Endometrium (tissue), 2 donors: Measurements from ENCODE around the gene ATOSA.

ENCODE experiments used
- FAIRE-seq: peaks from 2 replicates; lab custom pipeline; 2012; peaks lifted over from hg19 to GRCh38; lab: Jason Lieb, UNC
- donor health status: control.
- donor health status: control.

ATOSA gene

DNA sequence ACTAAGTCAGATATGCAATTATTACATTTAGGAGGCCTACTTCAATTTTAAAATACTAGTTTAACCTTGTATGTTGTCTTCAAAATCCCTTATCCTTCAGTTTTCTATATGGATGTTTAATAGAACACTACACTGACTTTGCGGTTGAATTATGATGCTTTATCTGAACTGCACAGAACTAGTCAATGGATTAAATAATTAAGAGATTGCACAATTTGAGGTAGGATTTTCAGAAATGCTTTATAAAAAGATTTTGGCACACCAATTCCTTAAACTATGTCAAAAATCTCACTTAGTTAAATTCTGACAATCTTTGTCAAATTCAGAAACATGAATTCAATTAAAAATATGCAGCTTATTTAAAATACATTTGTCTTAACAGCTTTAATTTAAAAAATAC is 28.1 kb downstream of the ATOSA start:
- FAIRE-seq = no peak

GRCh38 chr15:52649686-52650085 is 29.5 kb downstream of the ATOSA start:
- no peak for FAIRE-seq

DNA sequence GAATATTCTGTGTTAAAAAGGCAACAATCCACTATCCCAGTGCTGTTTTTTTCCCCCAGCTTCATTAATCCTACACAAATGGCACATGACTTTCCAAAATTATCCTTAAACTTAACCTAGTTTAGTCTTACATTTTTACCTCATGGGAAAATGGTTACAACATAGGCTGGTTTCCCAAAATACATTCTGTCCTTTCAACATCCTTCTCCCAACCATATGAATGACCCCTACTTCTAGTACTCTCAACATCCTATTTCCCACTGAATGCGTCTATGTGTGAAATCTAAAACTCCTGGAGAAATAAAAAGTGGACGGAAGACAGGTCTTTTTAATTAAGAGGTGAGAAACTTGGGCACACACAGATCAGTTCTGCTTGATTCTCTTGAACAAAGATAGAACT is 33.3 kb downstream of the ATOSA start:
- FAIRE-seq = no peak

DNA sequence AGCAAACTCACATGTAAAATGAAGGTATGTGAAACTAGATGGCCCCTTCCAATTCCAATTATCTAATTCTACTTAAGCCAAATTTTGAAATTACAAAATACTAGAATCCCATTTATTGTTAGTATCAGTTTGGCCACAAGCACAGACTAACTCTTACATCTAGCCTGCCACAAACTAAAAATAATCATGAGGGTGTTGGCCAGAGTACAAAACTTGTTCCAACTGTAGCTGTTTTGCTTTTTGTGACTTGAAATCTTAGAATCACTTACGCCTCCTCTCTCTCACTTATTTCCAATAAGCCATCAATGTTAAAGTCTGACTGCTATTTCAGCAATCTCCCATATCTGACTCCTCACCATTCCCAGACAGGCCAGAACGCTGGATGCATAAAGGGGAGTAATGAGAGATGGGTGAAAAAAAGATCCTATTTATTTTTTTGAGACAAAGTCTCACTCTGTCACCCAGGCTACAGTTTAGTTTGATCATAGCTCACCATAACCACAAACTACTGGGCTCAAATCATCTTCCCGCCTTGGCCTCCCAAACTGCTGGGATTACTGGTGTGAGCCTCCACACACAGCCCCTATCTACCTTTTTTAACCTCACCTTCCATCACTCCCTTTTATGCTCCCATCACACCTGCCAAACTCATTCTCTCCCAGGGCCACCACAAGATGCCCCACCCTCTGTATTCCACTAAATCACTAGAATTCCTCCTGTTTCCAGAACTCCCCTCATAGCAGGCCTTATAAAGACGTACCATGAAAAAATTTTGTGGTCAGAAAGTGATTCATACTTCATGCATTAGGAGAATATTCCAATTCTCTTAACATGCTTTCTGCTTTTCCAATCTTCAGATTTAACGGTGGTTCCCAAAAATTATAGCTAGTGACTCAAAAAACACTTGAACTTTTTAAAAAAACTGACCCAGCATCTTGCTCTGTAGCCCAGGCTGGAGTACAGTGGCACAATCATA is 36.5 kb downstream of the ATOSA start:
- no peak for FAIRE-seq

DNA sequence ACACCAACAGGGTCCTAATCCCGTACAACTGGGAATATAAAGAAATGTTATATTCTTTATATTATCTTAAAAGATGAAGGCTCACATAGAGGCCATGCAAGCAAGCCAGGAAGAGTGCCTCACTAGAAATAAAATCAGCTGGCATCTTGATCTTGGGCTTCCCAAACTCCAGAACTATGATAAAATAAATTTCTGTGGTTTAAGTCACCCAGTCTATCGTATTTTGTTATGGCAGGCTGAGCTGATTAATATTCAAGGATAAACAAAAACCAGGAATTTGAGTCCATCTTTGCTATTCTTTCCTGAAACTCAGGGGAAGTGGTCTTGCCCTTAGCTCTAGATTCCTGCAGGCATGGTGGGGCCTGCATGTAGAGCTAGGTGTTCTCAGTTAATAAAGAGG is 42.7 kb downstream of the ATOSA start:
- FAIRE-seq = no peak

DNA sequence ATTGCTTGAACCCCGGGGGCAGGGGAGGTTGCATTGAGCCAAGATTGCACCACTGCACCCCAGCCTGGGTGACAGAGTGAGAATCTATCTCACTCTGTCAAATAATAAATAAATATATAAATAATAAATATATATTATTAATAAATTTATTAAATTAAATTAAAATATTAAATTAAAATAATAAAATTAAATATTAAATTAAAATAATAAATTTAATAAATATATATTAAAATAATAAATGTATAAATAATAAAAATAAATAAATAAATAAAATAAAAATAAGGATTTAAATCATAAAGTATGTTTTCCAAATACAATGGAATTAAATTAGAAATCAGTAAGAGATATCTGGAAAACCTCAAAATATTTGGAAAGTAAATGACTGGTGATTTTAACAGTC is 43.3 kb downstream of the ATOSA start:
- peak; percentile 91 for FAIRE-seq
